Thymus (tissue), 11 donors: Measurements from ENCODE around the gene CRY2. TPM values are rescaled to one million over a fixed set of nuclear protein-coding genes. Genes with fewer than 3 reads are reported as not detected.

Experiments
- DNase-seq, 9 donors: peaks; one replicate each; pipeline ENCODE4 v3.0.0-alpha.2; 2013; ENCODE audit warnings: low spot score in 9 of 9, low read depth in 6 of 9, missing footprints in 1 of 9
- H3K27ac ChIP-seq, 2 donors: one replicate each; pipeline ENCODE4 v1.5.1; 2013; ENCODE audit warnings: control low read depth in 1 of 2, low read depth in 1 of 2, low read length in 1 of 2, mild to moderate bottlenecking in 1 of 2, moderate library complexity in 1 of 2
- H3K27me3 ChIP-seq, 2 donors: one replicate each; pipeline ENCODE4 v1.5.1; 2013; ENCODE audit warnings: low read length in 1 of 2; ENCODE audit not compliant: control insufficient read depth in 2 of 2, insufficient read depth in 1 of 2
- H3K36me3 ChIP-seq, 2 donors: one replicate each; pipeline ENCODE4 v1.5.1; 2013; ENCODE audit warnings: low read length in 1 of 2, mild to moderate bottlenecking in 1 of 2, moderate library complexity in 1 of 2; ENCODE audit not compliant: control insufficient read depth in 2 of 2, insufficient read depth in 2 of 2
- H3K4me1 ChIP-seq, 2 donors: one replicate each; pipeline ENCODE4 v1.5.1; 2013; ENCODE audit warnings: low read length in 2 of 2; ENCODE audit not compliant: control insufficient read depth in 2 of 2, insufficient read depth in 2 of 2
- H3K4me3 ChIP-seq, 2 donors: one replicate each; pipeline ENCODE4 v1.5.1; 2013; ENCODE audit warnings: low read length in 2 of 2, control low read depth in 1 of 2, mild to moderate bottlenecking in 1 of 2
- H3K9me3 ChIP-seq, 2 donors: one replicate each; pipeline ENCODE4 v1.5.1; 2013; ENCODE audit warnings: low read length in 1 of 2, mild to moderate bottlenecking in 1 of 2; ENCODE audit not compliant: control insufficient read depth in 2 of 2, insufficient read depth in 1 of 2
- WGBS: extraction: QIAGEN DNeasy Blood & Tissue Kit; methylation state at CpG from one replicate; pipeline ENCODE4 v1.1.7; 2013; 5-methylcytosine and 5-hydroxymethylcytosine counted together
- polyA plus RNA-seq: library from polyadenylated mRNA; stranded (reverse); fragments of 200-250 nt; gene quantifications from one replicate; pipeline ENCODE4 v1.2.3, GENCODE V29; 2013
- total RNA-seq: library from RNA; stranded (reverse); fragments of 120-200 nt; gene quantifications from one replicate; pipeline ENCODE4 v1.2.4, GENCODE V29; 2013
- donor health status: healthy.

CRY2 gene
- total and polyA plus RNA-seq, 2 donors = 9.9 to 12.3 TPM

DNA sequence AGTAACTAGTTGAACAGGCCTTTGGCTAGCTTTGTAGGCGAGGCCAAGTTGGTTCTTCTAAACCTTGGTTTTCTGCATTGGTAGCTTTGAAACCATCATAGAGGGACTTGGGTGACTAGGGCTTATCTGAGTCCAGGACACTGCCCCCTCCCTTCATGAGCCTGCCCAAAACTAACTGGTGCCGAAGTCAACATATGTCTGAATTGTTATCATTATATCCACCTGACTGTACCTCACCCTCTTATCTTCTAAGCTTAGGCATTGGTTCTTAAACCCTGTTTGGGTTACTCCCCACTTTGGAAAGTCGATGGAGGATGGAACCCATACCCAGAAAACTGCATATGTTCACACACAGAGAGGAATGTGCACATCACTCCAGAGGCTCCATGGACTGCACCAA lies 30.6 kb downstream of the CRY2 start:
- DNase-seq = no peak
- Histone ChIP-seq H3K36me3 (peaks cover 39 to 41% of the 10 kb centered on the region in 2 donors), H3K27me3 (no peaks in the 10 kb centered on the region), H3K4me3 (no peak overlapping the region), H3K27ac (no peak overlapping the region), H3K9me3 (no peaks in the 10 kb centered on the region), H3K4me1 (no peaks in the 10 kb centered on the region)
- WGBS = 99% methylated on average over 3 of the region's 3 CpGs

DNA sequence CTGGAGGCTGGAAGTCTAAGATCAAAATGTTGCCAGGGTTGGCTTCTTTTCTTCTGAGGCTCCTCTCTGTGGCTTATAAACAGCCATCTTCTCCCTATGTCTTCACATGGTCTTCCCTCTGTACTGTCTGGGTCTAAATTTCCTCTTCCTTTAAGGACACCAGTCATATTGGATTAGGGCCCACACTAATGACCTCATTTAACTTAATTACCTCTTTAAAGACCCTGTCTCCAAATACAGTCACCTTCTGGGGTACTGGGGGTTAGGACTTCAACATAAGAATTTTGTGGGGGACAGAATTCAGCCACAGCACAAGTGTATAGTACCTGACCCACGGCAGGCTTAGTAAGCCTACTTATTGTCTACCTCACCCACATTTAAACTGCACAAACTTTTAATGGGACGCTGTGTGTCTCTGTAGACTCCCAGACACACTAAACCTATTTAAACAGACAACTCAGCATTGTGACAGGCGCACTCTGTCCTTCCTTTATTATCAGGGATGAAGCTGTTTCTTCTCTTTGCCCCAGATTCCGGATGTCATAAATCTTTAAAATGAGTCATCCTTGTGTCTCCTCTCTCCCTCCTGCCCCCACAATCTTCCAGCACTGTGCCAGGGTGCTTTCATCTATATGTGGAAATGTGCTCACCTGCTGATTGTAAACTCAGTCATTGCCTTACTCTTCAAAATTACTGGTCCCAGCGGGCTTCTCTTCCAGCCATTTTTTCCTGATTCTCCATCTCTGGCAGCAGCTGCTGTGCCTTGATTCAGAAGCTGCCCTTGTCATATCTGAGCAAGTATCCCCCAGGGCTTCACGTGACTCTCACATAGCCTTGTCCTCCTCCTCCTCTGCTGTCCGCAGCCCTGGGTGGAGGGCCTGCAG lies 32.8 kb downstream of the CRY2 start:
- no peak for DNase-seq
- no peak overlapping the region for H3K27ac ChIP-seq
- no peak overlapping the region for H3K4me3 ChIP-seq
- H3K27me3 ChIP-seq = peaks cover 0 to 6% of the 10 kb centered on the region in 2 donors
- peaks cover 28 to 33% of the 10 kb centered on the region in 2 donors for H3K36me3 ChIP-seq
- WGBS = 96% methylated on average over 7 of the region's 7 CpGs
- peaks cover 0 to under 1% of the 10 kb centered on the region in 2 donors for H3K9me3 ChIP-seq
- peaks cover under 1 to 2% of the 10 kb centered on the region in 2 donors for H3K4me1 ChIP-seq

DNA sequence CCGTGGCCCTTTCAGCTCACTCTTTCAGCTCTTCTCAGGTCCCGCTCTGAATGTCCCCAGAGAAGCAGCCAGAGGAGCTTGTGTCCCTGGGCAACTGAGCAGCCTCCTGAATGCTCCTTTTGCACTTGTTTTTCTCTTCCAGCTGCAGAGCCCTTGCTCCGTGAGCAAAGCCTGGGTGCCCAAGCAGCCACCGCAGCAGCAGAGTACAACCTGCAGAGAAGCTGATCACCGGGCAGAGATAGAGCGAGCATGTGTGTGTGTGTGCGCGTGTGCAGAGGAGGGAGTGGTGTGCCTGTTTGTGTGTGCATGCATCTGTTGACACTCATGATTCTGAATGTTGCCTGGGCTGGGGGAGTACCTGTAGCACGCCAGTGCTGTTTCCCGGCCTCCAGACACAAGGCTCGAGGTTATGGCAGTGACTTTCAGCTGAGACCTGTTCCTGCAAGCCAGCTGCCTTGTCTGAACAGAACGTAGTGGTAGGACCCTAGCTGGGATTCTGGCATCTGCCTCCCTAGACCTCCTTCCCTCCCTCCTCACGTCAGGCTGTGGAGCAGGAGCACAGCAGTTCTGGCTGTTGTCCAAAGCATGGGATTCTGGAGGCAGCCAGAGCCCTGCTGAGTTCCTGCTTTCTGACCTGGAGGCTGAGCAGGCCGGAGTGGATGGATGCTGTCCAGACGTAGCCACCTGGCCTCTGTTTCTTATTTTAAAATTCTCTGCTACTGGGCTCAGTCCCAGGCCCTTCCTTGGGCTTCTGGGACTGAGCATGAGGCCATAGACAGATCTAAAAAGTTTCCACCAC lies 33.7 kb downstream of the CRY2 start:
- H3K9me3 ChIP-seq = peaks cover 0 to 3% of the 10 kb centered on the region in 2 donors
- no peak for DNase-seq

GRCh38 chr11:45881708-45882368 lies 34.6 kb downstream of the CRY2 start:
- 95% methylated on average over 6 of the region's 6 CpGs for WGBS
- Histone ChIP-seq H3K4me1 (peaks cover 8 to 11% of the 10 kb centered on the region in 2 donors), H3K27ac (no peak overlapping the region), H3K9me3 (peaks cover 0 to 3% of the 10 kb centered on the region in 2 donors), H3K4me3 (no peak overlapping the region), H3K27me3 (peaks cover 8 to 21% of the 10 kb centered on the region in 2 donors), H3K36me3 (peaks cover 24 to 25% of the 10 kb centered on the region in 2 donors)
- DNase-seq = no peak

More for the DNA sequence above, 33.7 kb downstream of the CRY2 start:
- 97% methylated on average over 15 of the region's 15 CpGs for WGBS
- peaks cover 28 to 33% of the 10 kb centered on the region in 2 donors for H3K36me3 ChIP-seq
- peaks cover 6 to 8% of the 10 kb centered on the region in 2 donors for H3K4me1 ChIP-seq
- no peak overlapping the region for H3K4me3 ChIP-seq
- peaks cover 3 to 13% of the 10 kb centered on the region in 2 donors for H3K27me3 ChIP-seq
- no peak overlapping the region for H3K27ac ChIP-seq

DNA sequence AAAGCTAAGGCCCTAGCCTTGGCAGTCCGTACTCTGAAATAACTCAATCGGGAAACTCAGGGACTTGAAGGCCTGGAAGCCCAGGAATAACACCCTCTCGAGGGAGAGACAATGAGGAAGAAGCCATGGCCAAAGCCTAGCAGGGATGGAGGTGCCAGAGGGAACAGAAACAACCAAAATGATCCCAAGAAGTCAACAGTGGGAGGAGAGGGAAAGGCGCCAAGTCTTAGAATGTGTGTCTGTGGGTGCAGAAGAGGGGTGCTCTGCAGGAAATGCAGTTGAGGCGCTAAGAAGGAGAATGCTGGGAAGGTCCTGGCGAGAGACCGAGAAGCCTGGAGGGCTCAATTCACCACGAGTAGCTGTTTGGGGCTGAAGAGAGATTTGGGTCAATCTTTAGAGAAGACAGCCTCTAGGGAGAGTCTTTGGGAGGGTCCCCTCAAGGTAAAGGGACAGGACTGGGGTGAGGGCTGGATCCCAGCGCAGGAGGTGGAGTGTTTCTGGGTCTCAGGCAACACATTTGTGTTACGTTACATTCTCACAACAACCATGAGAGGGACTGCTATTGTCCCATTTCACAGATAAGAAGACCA lies 37.4 kb downstream of the CRY2 start:
- WGBS = 94% methylated on average over 10 of the region's 10 CpGs
- H3K36me3 ChIP-seq = peaks cover 13 to 20% of the 10 kb centered on the region in 2 donors
- H3K4me3 ChIP-seq = no peak overlapping the region
- H3K27ac ChIP-seq = no peak overlapping the region
- peaks cover 0 to 3% of the 10 kb centered on the region in 2 donors for H3K9me3 ChIP-seq
- H3K4me1 ChIP-seq = peaks cover 8 to 11% of the 10 kb centered on the region in 2 donors
- peaks cover 8 to 42% of the 10 kb centered on the region in 2 donors for H3K27me3 ChIP-seq
- DNase-seq = no peak

- 2% methylated on average over 73 of the region's 73 CpGs for WGBS
- H3K4me1 ChIP-seq = peaks cover 8 to 11% of the 10 kb centered on the region in 2 donors
- DNase-seq = peak in 7 of 9 donors; percentile 19 to 74 (median 59)
- H3K4me3 ChIP-seq = peak within 1 kb of the TSS; percentile 20 to 53
- H3K9me3 ChIP-seq = peaks cover 0 to 3% of the 10 kb centered on the region in 2 donors
- H3K36me3 ChIP-seq = peaks cover 11 to 13% of the 10 kb centered on the region in 2 donors
- peaks cover 8 to 45% of the 10 kb centered on the region in 2 donors for H3K27me3 ChIP-seq
- H3K27ac ChIP-seq = no peak within 1 kb of the TSS
Measured at GRCh38 chr11:45885274-45885920, 38.1 kb downstream of the CRY2 start, which contains the start of gene MAPK8IP1. TSS of gene MAPK8IP1 (plus strand) at chr11:45885651. CDS start at chr11:45885821, 170 bp downstream.

GRCh38 chr11:45885921-45886721 lies 38.8 kb downstream of the CRY2 start:
- Histone ChIP-seq H3K4me3 (peak overlapping the region; percentile 20 to 53), H3K27me3 (peaks cover 8 to 50% of the 10 kb centered on the region in 2 donors), H3K36me3 (peaks cover 8% of the 10 kb centered on the region in 2 donors), H3K27ac (no peak overlapping the region), H3K9me3 (peaks cover 0 to 3% of the 10 kb centered on the region in 2 donors), H3K4me1 (peaks cover 8 to 11% of the 10 kb centered on the region in 2 donors)
- DNase-seq = no peak
- WGBS = 18% methylated on average over 43 of the region's 43 CpGs
